T-helper 9 cell (primary cell): ENCODE measurements around the gene FBXO42.

Experiments
- DNase-seq: peaks from one replicate; pipeline ENCODE4 v3.0.0-alpha.2; 2020

FBXO42 gene

DNA sequence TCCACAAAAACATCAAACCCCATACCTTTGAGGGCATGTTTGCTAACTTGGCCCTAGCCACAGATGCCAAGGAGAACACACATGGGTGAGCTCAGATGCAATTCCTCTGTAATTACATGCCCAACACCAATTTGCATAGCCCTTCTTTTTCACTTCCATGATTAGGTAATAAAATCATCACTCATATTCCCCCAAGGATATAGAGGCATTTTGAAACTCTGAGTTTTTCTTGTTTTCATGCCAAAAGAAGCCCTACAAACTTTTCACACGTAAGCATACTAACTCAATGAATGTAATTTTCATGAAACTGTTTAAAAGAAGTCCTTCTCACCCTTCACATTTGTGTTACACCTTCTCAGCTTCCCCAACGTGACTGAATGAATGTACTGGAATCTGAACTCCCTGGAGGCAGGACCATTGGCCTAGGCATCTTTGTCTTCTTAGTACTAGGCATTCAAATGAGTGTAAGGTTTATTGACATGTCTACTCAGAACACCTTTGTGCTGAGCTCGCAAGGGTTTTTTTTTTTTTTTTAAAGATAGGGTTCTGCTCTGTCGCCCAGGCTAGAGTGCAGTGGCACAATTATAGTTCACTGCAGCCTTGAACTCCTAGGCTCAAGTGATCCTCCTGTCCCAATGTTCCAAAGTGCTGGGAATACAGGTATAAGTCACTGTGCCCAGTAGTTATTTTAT, 31.0 kb downstream of the FBXO42 start:
- no peak for DNase-seq

GRCh38 chr1:16318555-16318954, 33.7 kb downstream of the FBXO42 start:
- DNase-seq = no peak

- DNase-seq = no peak
Observed at GRCh38 chr1:16315437-16315836, 36.8 kb downstream of the FBXO42 start.

DNA sequence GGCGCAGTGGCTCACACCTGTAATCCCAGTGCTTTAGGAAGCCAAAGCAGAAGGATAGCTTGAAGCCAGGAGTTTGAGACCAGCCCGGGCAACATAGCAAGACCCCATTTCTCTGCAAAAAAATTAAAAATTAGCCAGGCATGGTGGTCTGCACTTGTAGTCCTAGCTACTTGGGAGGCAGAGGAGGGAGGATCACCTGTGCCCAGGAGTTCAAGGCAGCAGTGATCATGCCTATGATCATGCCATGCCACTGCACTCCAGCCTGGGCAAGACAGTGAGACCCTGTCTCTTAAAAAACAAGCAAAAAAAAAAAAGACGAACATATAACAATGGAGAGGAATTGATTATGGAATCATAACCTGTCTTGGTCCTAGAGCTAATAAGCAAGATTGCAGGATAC, 45.1 kb downstream of the FBXO42 start:
- DNase-seq = no peak

DNA sequence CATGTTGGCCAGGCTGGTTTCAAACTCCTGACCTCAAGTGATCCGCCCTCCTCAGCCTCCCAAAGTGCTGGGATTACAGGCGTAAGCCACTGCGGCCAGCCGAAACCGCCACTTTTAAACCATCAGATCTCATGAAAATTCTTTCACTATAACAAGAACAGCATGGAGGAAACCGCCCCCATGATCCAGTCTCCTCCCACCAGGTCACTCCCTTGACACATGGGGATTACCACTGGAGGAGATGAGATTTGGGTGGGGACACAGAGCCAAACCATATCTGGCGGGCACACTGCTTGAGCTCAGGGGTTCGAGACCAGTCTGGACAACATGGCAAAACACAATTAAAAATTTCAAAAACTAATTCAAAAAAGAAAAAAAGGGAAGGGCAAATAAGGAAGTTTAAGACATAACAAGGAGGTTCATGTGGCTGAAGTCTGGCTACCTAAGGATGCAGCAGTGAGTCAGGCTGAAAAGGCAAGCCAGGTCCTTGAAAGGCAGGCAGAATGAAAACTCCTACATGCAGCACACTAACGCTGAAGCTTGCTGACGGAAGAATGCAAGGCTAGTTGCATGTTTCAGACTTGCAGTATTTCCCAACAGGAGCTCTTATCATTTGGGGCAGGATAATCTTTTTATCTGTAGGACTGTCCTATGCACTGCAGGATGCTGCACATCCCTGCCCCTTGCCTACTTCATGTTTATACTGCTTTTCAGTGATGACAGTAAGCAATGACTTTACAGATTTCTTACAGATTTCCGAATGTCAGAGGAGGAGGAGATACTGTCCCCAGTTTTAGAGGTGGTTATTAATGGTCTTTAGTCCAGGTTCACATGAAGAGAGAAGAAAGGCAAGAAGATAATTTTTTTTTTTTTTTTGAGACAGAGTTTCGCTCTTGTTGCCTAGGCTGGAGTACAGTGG, 49.3 kb downstream of the FBXO42 start:
- no peak for DNase-seq

DNA sequence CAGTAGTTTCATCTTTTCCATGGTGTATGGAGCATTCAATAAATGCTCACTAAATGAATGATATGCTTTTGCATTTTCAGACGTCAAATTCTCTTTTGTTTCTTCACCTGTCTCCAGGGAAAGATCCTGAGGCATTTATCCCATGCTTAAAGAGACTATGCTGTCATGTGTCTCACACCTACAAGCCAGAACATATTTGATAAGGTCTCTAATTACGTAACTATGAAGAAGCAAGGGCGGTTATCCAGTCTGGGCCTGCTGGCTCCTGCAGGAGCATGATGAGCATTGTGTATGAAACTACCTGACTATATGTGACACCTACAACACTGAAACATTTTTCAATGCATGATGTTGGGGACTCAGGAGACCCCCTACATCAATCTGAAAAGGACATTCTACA, 51.8 kb downstream of the FBXO42 start:
- DNase-seq = no peak

GRCh38 chr1:16298653-16299052, 53.6 kb downstream of the FBXO42 start:
- no peak for DNase-seq

DNA sequence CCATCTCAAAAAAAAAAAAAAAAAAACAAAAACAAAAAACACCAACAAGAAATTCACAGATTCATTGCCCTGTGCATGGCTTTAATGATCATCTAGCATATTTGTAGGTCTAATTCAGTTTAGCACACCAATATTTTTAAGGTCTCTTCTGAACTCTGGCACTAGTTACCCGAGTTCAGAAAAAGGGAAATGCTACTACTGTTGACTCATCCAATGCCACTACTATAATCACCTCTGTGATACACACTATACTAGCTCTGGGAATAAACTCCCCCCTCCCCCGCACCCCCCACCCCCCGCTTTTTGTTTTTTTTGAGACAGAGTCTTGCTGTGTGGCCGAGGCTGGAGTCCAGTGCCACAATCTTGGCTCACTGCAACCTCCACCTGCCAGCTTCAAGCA, 55.6 kb downstream of the FBXO42 start:
- DNase-seq = no peak

DNA sequence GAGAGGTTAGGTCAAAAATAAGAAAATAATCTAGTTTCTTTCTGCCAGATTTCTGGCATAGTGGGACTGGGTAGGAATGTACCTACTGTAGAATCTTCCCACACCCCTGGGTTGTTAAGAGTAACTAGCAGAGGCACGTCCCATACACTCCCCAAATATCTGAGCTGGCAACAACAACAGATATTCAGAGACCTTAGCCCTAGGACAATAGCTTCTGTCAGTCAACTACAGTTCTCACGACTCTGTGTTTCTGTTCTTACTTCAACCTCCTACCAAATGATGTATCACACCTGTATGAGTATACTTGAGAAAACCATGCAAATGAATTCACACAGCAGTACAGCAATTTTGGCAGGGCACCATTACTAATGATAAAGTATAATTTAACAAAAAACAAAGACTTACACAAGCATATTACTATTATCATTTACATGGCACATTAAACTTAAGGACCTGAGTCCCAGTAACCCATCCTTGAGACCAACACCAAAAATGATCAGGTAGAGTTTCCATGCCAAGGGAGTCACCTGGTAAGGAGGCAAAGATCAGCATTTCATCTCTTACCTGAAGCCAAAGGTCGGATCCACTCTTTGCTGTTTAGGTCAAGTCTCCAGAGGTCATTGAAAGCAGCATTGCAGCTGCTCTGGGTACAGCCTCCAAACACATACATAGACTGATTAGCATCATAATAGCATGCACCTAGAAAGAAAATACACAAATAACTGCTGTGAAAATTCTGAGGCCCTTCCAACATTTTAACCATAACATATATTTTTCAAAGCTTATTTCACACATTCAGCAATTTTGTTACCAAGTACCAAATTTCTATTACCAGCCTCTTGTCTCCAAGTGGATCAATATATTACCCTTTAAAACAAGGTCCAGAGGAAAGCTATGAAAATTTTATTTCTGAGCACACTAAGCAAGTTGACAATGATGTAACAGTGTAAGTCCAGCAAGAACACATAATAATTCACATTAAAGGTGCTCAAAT, 57.8 kb downstream of the FBXO42 start:
- DNase-seq = no peak

DNA sequence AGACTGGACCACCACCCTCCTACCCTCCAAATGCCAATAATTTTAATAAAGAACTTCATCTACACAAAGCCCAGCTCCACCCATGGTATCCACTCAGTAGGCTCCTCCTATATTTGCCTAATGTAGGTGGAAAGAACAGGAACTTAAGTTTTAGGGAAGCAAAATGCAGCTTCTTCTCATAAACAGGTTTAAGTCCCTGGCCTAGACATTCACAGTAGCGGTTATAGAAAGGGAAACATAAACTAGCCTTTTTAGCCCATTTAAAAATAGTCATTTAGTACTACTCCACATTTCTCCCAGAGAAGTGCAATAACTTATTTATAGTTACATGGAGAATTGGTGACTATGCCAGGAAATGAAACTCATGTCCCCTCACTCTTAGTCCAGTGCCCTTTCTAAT, 58.7 kb downstream of the FBXO42 start:
- no peak for DNase-seq

GRCh38 chr1:16292739-16293138, 59.5 kb downstream of the FBXO42 start:
- DNase-seq = no peak

GRCh38 chr1:16289959-16290358, 62.3 kb downstream of the FBXO42 start:
- DNase-seq = no peak

DNA sequence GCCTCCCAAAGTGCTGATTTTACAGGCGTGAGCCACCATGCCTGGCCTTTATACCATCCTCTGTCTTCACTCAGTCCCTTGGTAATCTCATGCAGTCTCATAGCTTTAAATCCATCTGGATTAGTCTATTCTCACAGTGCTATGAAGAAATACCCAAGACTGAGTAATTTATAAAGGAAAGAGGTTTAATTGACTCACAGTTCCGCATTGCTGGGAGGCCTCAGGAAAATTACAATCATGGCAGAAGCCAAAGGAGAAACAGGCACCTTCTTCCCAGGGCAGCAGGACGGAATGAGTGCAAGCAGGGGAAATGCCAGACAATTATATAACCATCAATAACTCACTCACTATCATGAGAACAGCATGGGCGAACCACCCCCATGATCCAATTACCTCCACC, 66.2 kb downstream of the FBXO42 start:
- DNase-seq = no peak

- no peak for DNase-seq
Observed at GRCh38 chr1:16281765-16282164, 70.5 kb downstream of the FBXO42 start.

- DNase-seq = no peak
Observed at GRCh38 chr1:16279186-16279585, 73.1 kb downstream of the FBXO42 start.

- DNase-seq = no peak
Observed at GRCh38 chr1:16276302-16277030, 75.8 kb downstream of the FBXO42 start.

- DNase-seq = no peak
Observed at GRCh38 chr1:16275591-16275990, 76.7 kb downstream of the FBXO42 start.

DNA sequence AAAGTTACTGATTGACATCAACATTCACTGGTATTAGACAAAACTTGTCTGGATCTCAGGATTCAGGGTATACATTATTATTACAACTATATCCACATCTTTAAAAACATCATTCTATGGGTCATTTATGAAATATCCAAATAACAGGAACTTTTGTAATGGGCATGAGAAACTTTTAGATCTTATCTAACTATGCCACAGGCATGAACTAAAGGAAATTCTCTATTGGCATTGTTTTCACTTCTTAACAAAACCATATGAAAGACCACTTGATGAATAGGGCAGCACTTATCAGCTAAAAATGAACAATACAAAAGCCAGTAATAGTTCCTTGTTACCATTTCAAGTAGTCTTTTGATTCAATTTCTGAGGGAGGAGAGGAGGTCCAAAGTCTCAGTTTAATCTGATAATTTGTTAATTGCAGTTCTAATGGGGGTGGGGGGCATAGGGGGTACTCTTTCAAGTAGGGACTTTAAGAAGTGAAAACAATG, 84.5 kb downstream of the FBXO42 start:
- DNase-seq = no peak

GRCh38 chr1:16266411-16267118, 85.7 kb downstream of the FBXO42 start:
- no peak for DNase-seq

DNA sequence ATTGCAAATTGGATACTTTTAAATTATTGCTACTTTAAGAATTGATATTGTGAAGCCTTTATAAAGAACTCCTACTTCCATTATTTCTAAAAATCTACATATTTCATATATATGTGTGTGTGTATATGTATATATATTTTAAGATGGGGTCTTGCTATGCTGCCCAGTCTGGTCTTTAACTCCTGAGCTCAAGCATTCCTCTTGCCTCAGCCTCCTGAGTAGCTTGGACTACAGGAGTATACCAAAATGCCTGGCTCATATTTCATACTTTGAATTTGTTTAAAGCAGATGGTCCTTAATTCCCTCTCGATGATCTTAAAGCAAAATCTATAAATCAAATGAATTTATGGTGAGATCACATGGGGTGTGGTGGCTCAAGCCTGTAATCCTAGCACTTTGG, 90.2 kb downstream of the FBXO42 start:
- no peak for DNase-seq

DNA sequence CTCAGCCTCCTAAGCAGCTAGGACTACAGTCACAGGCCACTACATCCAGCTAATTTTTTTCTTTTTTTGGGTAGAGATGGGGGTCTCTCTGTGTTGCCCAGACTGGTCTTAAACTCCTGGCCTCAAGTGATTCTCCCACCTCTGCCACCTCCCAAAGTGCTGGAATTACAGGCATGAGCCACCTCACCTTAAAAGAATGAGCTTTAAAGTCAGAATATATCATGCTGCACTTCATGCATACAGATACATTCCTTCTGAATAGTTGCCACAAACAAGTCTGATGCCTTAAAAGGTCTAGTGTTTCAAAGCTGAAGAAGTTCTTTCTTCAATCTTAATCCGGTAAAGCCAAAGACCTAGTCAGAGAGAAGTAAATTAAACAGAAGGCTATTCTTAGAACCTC, 91.5 kb downstream of the FBXO42 start:
- no peak for DNase-seq
